Left ventricle myocardium superior (tissue), 1 donor: ENCODE measurements around the gene TRNAU1AP. TPM values are rescaled to one million over a fixed set of nuclear protein-coding genes. Genes with fewer than 3 reads are reported as not detected.
"Not testable (repeated sequence)": the region's sequence is repeated elsewhere in the genome, so short reads cannot be mapped to it uniquely, and the experiment has no call there.

Source experiments
- ATAC-seq: fragments of 200-7000 bp; cut with Tn5 transposase; one replicate; pipeline ENCODE4 v1.9.1; 2020; ENCODE audit warnings: mild to moderate bottlenecking, moderate library complexity
- DNase-seq: peaks from one replicate; pipeline ENCODE4 v3.0.0-alpha.2; 2020
- intact Hi-C: fragments of 100-400 bp; cut with micrococcal nuclease; formaldehyde crosslinking; loops from one replicate; pipeline ENCODE4 v1.11.0; 2022
- long read RNA-seq: library from polyadenylated mRNA; unstranded; transcript quantifications from one replicate; pipeline ENCODE4 v2.0.0, GENCODE V29; 2021
- total RNA-seq: library from RNA; stranded (reverse); fragmentation: NEBNext Ultra II Directional; extraction: Animal tissue kit (Norgen Biotek cat#: 25700); gene quantifications from one replicate; pipeline ENCODE4 v1.2.1, GENCODE V29; 2021
- donor health status: DM: no; HTN: yes; CAD: no; lungs with severe emphysema.

Gene TRNAU1AP
- 14.5 TPM for total RNA-seq
- long read RNA-seq, transcript TRNAU1AP-201 (9 exons, 1,799 nt): major isoform, 11 of 19 reads
- long read RNA-seq, partial matches to known transcripts: 2 of 19 reads
- long read RNA-seq, other reads (novel, unspliced or antisense): 5 of 19 reads

- intact Hi-C loops: no loop called here
- DNase-seq: peak; percentile 98
- ATAC-seq: peak; percentile 99
Observed at GRCh38 chr1:28552758-28553663, at the start of gene TRNAU1AP. Gene TRNAU1AP, plus strand, starts transcription at chr1:28553085. Its CDS starts 26 bp downstream, at chr1:28553111.

- ATAC-seq (no peak), DNase-seq (no peak)
- intact Hi-C loops: no loop called here
Observed at GRCh38 chr1:28503117-28503516, 49.8 kb upstream of the TRNAU1AP start.

DNA sequence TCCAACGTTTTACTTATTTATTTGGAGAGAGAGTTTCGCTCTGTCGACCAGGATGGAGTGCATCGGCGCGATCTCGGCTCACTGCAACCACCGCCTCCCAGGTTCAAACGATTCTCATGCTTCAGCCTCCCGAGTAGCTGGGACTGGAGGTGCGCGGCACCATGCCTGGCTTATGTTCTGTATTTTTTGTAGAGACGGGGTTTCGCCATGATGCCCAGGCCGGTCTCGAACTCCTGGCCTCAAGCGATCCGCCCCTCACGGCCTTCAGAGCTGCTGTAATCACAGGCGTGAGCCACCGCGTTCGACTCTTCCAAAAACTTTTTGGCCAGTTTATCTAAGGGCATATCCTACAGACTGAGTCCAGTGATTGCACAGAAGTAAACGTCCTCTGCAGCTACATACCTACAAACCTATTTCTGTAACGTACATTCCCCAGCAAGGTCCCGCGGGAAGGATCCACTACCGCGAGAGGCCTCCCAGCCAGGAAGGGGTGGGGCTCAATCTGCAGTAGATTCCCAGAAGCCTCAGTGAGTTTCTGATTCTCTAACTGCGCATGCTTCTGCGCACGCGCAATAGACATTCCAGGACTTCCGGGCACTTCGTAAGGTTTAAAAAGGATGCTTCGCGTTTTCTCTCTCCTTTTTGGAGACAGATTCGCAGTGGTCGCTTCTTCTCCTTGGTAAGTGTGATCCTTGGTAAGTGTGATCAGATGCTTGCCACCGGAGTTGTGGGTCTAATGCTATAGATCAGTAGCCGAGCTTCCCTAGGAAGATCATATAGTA is 47.3 kb upstream of the TRNAU1AP start, which contains the start of gene RCC1:
Gene RCC1, plus strand, starts transcription at position 638 of the 782 bp plus-strand sequence. CDS start 23,824 bp downstream, outside the sequence.
- DNase-seq: peak; percentile 97
- peak; percentile 98 for ATAC-seq
- intact Hi-C loops: no loop called here

- DNase-seq: no peak
- no peak for ATAC-seq
- intact Hi-C loops: no loop called here
Observed at GRCh38 chr1:28506907-28507246, 46.0 kb upstream of the TRNAU1AP start.

- intact Hi-C loops: no loop called here
- DNase-seq (no peak), ATAC-seq (no peak)
Observed at GRCh38 chr1:28507247-28507645, 45.6 kb upstream of the TRNAU1AP start.

DNA sequence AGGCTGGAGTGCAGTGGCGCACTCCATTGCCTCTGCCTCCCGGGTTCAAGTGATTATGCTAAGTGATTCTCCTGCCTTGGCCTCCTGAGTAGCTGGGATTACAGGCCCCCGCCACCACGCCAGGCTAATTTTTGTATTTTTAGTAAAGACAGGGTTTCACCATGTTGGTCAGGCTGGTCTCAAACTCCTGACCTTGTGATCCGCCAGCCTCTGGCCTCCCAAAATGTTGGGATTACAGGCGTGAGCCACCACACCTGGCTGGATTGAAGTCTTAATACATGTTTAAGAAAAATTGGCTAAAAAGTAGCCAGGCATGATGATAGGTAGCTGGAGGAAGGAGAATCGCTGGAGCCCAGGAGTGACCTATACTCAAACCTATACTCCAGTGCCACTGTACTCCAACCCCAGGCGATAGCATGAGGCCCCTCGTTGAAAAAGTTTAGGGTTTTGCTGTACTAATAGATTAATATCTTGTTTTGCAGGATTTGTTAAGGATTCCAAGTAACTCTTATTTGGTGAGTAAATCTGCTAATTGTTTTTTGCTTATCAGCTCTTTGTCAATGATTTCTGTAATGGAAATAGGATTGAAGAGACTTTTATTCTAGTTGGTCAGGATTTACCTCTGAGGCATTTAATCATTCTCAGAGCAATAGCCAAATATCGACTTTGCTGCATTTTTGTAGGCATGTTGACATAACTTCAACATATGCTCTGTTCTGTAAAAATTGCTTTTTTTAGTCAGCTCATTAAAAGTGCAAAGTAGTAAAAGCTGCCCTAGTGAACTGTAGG is 45.0 kb upstream of the TRNAU1AP start:
- intact Hi-C loops: no loop called here
- DNase-seq (no peak), ATAC-seq (no peak)

- ATAC-seq (no peak), DNase-seq (no peak)
- intact Hi-C loops: no loop called here
Observed at GRCh38 chr1:28508435-28508754, 44.5 kb upstream of the TRNAU1AP start.

GRCh38 chr1:28509705-28510272 is 43.1 kb upstream of the TRNAU1AP start:
- intact Hi-C loops: no loop called here
- no peak for ATAC-seq
- no peak for DNase-seq

GRCh38 chr1:28510273-28510969 is 42.5 kb upstream of the TRNAU1AP start:
- no peak for ATAC-seq
- DNase-seq: no peak
- intact Hi-C loops: no loop called here

GRCh38 chr1:28510970-28511440 is 41.9 kb upstream of the TRNAU1AP start:
- DNase-seq (no peak), ATAC-seq (no peak)
- intact Hi-C loops: no loop called here

GRCh38 chr1:28512058-28512611 is 40.8 kb upstream of the TRNAU1AP start:
- DNase-seq (no peak), ATAC-seq (no peak)
- intact Hi-C loops: no loop called here

GRCh38 chr1:28514445-28514933 is 38.4 kb upstream of the TRNAU1AP start:
- ATAC-seq, DNase-seq, intact Hi-C loops: not testable (repeated sequence)

DNA sequence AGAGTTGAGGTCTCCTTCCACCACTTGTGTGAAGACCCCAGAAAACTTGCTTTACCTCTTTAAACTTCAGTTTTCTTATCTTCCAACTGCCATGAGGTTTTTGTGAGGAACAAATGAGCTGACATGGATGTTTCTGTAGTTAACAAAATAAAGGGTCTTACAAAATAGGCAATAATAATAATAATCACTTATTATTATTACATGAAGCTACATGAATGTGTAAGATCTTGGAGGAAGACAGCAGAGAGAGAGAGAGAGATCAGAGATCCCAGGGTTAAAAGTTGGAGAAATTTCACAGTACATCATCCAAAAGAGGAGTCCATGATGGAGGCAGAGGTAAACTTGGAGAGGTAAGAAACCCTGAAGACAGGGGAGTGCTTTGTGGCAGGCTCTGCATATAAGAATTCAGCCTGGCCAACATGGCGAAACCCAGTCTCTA is 36.3 kb upstream of the TRNAU1AP start:
- intact Hi-C loops: no loop called here
- DNase-seq (no peak), ATAC-seq (no peak)

DNA sequence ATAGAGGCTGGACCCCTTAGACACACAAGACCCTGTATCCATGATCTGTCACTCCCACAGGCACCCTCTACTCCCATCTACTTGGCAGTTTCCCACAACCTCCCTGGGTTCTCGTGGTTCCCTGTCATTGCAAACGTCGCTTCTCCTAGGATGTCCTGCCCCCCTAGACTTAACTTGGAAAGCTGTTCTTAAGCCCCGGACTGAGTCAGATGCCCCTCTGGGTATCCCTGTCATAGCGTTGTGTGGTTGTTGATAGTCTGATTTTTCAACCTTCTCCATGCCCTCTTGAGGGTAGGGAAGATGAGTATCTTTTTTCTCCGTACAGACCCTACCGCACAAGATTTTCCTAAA is 35.3 kb upstream of the TRNAU1AP start:
- ATAC-seq (peak; percentile 6), DNase-seq (no peak)
- intact Hi-C loops: no loop called here

DNA sequence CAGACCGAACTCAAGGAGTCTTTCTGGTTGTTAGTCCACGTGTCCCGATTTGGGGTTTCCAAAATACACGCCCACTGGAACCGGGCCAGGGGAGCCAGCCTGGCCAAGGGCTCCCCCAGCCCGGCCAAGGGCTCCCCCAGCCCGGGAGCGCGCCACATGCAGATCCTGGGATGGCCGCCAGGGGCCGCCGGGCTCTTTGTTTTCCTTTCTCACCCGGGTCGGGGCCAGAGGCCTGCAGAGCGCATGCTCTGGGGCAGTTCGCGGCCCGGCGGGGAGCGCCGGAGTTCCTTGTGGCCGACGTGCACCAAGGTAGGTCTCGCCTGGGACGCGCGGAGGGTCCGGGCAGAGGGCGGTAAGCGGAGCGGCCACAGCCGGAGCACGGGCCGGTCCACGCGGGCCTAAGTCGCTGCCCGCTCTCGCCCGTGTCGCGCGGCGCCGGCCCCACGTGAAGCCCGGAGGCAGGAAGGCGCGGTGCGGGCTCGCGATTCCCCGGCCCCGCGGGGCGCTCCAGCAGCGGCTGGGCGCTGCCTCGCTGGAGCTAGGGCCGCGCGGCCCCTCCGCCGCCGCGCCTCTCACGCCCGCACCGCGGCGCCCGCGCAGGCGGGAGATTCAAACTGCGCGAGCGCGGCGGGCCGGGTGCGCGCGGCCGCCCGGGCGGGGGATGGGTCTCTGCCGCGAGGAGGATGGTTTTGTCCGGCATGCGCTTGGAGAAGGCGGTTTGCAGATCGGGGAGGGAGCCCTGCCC is 34.7 kb upstream of the TRNAU1AP start:
- intact Hi-C loops: no loop called here
- DNase-seq: peak; percentile 95
- ATAC-seq: peak; percentile 97

- ATAC-seq (no peak), DNase-seq (no peak)
- intact Hi-C loops: no loop called here
Observed at GRCh38 chr1:28518745-28519341, 34.0 kb upstream of the TRNAU1AP start.
